ENCODE measurements around the gene SSTR3. TPM values are rescaled to one million over a fixed set of nuclear protein-coding genes. Genes with fewer than 3 reads are reported as not detected.

SSTR3 gene
- total and polyA plus RNA-seq, 10 of the 15 experiments (the other 5 are each of a cell fraction or from before 2014, with no cell fraction given): 0.03 to 4.5 (median 2.4) TPM

DNA sequence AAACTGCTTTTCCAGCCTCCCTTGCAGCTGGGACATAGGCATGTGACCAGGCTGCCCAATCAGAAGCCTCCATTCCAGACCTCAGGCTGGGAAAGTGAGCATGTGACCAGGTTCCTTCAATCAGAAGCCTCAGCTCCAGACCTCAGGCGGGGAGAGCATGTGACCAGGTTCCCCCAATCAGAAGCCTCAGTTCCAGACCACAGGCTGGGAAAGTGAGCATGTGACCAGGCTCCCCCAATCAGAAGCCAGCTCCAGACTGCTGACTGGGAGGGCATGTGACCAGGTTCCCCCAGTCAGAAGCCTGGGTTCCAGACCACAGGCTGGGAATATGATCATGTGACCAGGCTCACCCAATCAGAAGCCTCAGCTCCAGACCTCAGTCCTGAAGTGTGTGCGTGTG is 50.8 kb downstream of the SSTR3 start (continued):
- TF ChIP-seq, protein P1, sequence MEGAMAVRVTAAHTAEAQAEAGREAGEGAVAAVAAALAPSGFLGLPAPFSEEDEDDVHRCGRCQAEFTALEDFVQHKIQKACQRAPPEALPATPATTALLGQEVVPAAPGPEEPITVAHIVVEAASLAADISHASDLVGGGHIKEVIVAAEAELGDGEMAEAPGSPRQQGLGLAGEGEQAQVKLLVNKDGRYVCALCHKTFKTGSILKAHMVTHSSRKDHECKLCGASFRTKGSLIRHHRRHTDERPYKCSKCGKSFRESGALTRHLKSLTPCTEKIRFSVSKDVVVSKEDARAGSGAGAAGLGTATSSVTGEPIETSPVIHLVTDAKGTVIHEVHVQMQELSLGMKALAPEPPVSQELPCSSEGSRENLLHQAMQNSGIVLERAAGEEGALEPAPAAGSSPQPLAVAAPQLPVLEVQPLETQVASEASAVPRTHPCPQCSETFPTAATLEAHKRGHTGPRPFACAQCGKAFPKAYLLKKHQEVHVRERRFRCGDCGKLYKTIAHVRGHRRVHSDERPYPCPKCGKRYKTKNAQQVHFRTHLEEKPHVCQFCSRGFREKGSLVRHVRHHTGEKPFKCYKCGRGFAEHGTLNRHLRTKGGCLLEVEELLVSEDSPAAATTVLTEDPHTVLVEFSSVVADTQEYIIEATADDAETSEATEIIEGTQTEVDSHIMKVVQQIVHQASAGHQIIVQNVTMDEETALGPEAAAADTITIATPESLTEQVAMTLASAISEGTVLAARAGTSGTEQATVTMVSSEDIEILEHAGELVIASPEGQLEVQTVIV (IDR thresholded peaks at IDR 0.05; ENCODE audit: borderline replicate concordance, partially characterized antibody): no peak
- TF ChIP-seq, protein P2, sequence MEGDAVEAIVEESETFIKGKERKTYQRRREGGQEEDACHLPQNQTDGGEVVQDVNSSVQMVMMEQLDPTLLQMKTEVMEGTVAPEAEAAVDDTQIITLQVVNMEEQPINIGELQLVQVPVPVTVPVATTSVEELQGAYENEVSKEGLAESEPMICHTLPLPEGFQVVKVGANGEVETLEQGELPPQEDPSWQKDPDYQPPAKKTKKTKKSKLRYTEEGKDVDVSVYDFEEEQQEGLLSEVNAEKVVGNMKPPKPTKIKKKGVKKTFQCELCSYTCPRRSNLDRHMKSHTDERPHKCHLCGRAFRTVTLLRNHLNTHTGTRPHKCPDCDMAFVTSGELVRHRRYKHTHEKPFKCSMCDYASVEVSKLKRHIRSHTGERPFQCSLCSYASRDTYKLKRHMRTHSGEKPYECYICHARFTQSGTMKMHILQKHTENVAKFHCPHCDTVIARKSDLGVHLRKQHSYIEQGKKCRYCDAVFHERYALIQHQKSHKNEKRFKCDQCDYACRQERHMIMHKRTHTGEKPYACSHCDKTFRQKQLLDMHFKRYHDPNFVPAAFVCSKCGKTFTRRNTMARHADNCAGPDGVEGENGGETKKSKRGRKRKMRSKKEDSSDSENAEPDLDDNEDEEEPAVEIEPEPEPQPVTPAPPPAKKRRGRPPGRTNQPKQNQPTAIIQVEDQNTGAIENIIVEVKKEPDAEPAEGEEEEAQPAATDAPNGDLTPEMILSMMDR (IDR thresholded peaks at IDR 0.05 in 2 of 3, conservative IDR thresholded peaks at IDR 0.05 in 1 of 3; ENCODE audit: control insufficient read depth in 2 of 3, extremely low read depth in 1 of 3, insufficient read depth in 1 of 3, low read depth in 3 of 3, low read length in 3 of 3): no peak
- TF ChIP-seq, protein P3, sequence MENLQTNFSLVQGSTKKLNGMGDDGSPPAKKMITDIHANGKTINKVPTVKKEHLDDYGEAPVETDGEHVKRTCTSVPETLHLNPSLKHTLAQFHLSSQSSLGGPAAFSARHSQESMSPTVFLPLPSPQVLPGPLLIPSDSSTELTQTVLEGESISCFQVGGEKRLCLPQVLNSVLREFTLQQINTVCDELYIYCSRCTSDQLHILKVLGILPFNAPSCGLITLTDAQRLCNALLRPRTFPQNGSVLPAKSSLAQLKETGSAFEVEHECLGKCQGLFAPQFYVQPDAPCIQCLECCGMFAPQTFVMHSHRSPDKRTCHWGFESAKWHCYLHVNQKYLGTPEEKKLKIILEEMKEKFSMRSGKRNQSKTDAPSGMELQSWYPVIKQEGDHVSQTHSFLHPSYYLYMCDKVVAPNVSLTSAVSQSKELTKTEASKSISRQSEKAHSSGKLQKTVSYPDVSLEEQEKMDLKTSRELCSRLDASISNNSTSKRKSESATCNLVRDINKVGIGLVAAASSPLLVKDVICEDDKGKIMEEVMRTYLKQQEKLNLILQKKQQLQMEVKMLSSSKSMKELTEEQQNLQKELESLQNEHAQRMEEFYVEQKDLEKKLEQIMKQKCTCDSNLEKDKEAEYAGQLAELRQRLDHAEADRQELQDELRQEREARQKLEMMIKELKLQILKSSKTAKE (IDR thresholded peaks at IDR 0.05; ENCODE audit: low read depth, poor library complexity, severe bottlenecking): no peak
- no peak for TF ChIP-seq BMI1 (IDR thresholded peaks at IDR 0.05; ENCODE audit: borderline replicate concordance)
- TF ChIP-seq SREBF2 (IDR thresholded peaks at IDR 0.05; ENCODE audit: low read length): no peak
- no peak for TF ChIP-seq ZNF207 (IDR thresholded peaks at IDR 0.05; ENCODE audit: borderline replicate concordance)
- TF ChIP-seq, protein P4, sequence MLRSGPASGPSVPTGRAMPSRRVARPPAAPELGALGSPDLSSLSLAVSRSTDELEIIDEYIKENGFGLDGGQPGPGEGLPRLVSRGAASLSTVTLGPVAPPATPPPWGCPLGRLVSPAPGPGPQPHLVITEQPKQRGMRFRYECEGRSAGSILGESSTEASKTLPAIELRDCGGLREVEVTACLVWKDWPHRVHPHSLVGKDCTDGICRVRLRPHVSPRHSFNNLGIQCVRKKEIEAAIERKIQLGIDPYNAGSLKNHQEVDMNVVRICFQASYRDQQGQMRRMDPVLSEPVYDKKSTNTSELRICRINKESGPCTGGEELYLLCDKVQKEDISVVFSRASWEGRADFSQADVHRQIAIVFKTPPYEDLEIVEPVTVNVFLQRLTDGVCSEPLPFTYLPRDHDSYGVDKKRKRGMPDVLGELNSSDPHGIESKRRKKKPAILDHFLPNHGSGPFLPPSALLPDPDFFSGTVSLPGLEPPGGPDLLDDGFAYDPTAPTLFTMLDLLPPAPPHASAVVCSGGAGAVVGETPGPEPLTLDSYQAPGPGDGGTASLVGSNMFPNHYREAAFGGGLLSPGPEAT (IDR thresholded peaks at IDR 0.05; ENCODE audit: low read depth): no peak
- TF ChIP-seq, protein P5, sequence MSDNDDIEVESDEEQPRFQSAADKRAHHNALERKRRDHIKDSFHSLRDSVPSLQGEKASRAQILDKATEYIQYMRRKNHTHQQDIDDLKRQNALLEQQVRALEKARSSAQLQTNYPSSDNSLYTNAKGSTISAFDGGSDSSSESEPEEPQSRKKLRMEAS (IDR thresholded peaks at IDR 0.05; ENCODE audit: low read depth, low read length): no peak
- TF ChIP-seq TCF12 (IDR thresholded peaks at IDR 0.05; ENCODE audit: low read depth, low read length): no peak
- TF ChIP-seq, protein P6, sequence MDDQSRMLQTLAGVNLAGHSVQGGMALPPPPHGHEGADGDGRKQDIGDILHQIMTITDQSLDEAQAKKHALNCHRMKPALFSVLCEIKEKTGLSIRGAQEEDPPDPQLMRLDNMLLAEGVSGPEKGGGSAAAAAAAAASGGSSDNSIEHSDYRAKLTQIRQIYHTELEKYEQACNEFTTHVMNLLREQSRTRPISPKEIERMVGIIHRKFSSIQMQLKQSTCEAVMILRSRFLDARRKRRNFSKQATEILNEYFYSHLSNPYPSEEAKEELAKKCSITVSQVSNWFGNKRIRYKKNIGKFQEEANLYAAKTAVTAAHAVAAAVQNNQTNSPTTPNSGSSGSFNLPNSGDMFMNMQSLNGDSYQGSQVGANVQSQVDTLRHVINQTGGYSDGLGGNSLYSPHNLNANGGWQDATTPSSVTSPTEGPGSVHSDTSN (IDR thresholded peaks at IDR 0.05; ENCODE audit: insufficient replicate concordance, low read depth, low read length): no peak
- TF ChIP-seq MYB (IDR thresholded peaks at IDR 0.05; ENCODE audit: borderline replicate concordance, low read depth, low read length): no peak
- TF ChIP-seq, protein P7, sequence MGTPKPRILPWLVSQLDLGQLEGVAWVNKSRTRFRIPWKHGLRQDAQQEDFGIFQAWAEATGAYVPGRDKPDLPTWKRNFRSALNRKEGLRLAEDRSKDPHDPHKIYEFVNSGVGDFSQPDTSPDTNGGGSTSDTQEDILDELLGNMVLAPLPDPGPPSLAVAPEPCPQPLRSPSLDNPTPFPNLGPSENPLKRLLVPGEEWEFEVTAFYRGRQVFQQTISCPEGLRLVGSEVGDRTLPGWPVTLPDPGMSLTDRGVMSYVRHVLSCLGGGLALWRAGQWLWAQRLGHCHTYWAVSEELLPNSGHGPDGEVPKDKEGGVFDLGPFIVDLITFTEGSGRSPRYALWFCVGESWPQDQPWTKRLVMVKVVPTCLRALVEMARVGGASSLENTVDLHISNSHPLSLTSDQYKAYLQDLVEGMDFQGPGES (IDR thresholded peaks at IDR 0.05): no peak
- no peak for TF ChIP-seq ZNF217 (IDR thresholded peaks at IDR 0.05)
- TF ChIP-seq EZH2 (IDR thresholded peaks at IDR 0.05; ENCODE audit: borderline replicate concordance, control insufficient read depth, low read depth, low read length): no peak
- no peak for TF ChIP-seq NRF1 (conservative IDR thresholded peaks at IDR 0.05; ENCODE audit: low read depth, low read length)
- no peak for TF ChIP-seq HDAC6 (IDR thresholded peaks at IDR 0.05; ENCODE audit: unreplicated experiment)
- TF ChIP-seq NBN (IDR thresholded peaks at IDR 0.05): no peak
- TF ChIP-seq SREBF1 (IDR thresholded peaks at IDR 0.05; ENCODE audit: low read length): no peak
- TF ChIP-seq BHLHE40 (IDR thresholded peaks at IDR 0.05; ENCODE audit: borderline replicate concordance in 1 of 2, low read depth in 2 of 2, low read length in 1 of 2): 0 out of 4 replicates have a peak, but pooled peaks of 1 of the 2 experiments have one; percentile 11
- TF ChIP-seq FOXK2 (IDR thresholded peaks at IDR 0.05): no peak

Data from GM12878 (cell line).